Sigmoid colon (tissue), 7 donors: ENCODE data around the gene PTH1R. TPM values are rescaled to one million over a fixed set of nuclear protein-coding genes. Genes with fewer than 3 reads are reported as not detected.
A peak's percentile ranks its signal among the peaks of the same experiment; 100 is the strongest.

Experiments used
- DNase-seq: peaks from one replicate; pipeline ENCODE4 v3.0.0-alpha.2; 2019
- H3K27ac ChIP-seq, 4 donors: fragments of 200-600 bp; sonication (generic); one replicate each; pipeline ENCODE4 v1.5.1; 2016 to 2019; ENCODE audit warnings: mild to moderate bottlenecking in 1 of 4
- H3K27me3 ChIP-seq, 3 donors: fragments of 200-600 bp; sonication (generic); one replicate each; pipeline ENCODE4 v1.5.1; 2019; ENCODE audit warnings: mild to moderate bottlenecking in 1 of 3
- H3K36me3 ChIP-seq, 4 donors: fragments of 200-600 bp; sonication (generic); one replicate each; pipeline ENCODE4 v1.5.1; 2016 to 2019
- H3K4me1 ChIP-seq, 4 donors: fragments of 200-600 bp; sonication (generic); one replicate each; pipeline ENCODE4 v1.5.1; 2017 to 2019
- H3K4me3 ChIP-seq, 4 donors: fragments of 200-600 bp; sonication (generic); one replicate each; pipeline ENCODE4 v1.5.1; 2017 to 2019; ENCODE audit warnings: mild to moderate bottlenecking in 2 of 4, moderate library complexity in 1 of 4
- H3K9me3 ChIP-seq, 4 donors: fragments of 200-600 bp in 3 of 4; sonication (generic) in 3 of 4; one replicate each; pipeline versions ENCODE4 v1.5.1 to v1.6.1; 2013 to 2019
- CTCF ChIP-seq, 4 experiments: fragments of 450-650 bp in 3 of 4; fragments of 200-600 bp in 1 of 4; IDR thresholded peaks; one replicate each; pipeline ENCODE4 v1.5.1; 2016 to 2019; ENCODE audit warnings: antibody characterized with exemption in 4 of 4, mild to moderate bottlenecking in 3 of 4, moderate library complexity in 2 of 4
- EP300 ChIP-seq, 4 donors: sonication (generic); formaldehyde crosslinking; IDR thresholded peaks; one replicate each; pipeline ENCODE4 v1.6.1; 2017; ENCODE audit warnings: antibody characterized with exemption in 4 of 4
- POLR2A ChIP-seq, 2 donors: fragments of 450-650 bp; IDR thresholded peaks; one replicate each; pipeline ENCODE4 v1.6.1; 2016; ENCODE audit warnings: antibody characterized with exemption in 2 of 2, mild to moderate bottlenecking in 2 of 2, moderate library complexity in 2 of 2
- POLR2AphosphoS5 ChIP-seq, 4 donors: sonication (generic); formaldehyde crosslinking; IDR thresholded peaks; one replicate each; pipeline ENCODE4 v1.6.1; 2017; ENCODE audit warnings: antibody characterized with exemption in 4 of 4
- WGBS, 2 donors: extraction: QIAGEN DNeasy Blood & Tissue Kit; methylation state at CpG; one replicate each; pipeline ENCODE4 v1.1.7; 2013; 5-methylcytosine and 5-hydroxymethylcytosine counted together
- intact Hi-C: fragments of 100-400 bp; cut with DNase I; formaldehyde crosslinking; loops from one replicate; pipeline ENCODE4 v1.15.1; 2023
- polyA plus RNA-seq, 3 donors: library from polyadenylated mRNA; stranded (reverse); fragments of 200-250 nt; gene quantifications; one replicate each; pipeline ENCODE4 v1.2.3, GENCODE V29; 2013
- total RNA-seq, 4 donors: library from RNA; depleted of rRNA; stranded (reverse); fragments of >200 nt; gene quantifications; one replicate each; pipeline ENCODE4 v1.1.0, GENCODE V29; 2016
- donor health status: healthy with polysubstance abuse.
- donor health status: Bipolar disorder and iron deficiency.
- donor health status: healthy.

PTH1R gene
- total and polyA plus RNA-seq, 7 donors: 1.2 to 9.0 (median 4.6) TPM

DNA sequence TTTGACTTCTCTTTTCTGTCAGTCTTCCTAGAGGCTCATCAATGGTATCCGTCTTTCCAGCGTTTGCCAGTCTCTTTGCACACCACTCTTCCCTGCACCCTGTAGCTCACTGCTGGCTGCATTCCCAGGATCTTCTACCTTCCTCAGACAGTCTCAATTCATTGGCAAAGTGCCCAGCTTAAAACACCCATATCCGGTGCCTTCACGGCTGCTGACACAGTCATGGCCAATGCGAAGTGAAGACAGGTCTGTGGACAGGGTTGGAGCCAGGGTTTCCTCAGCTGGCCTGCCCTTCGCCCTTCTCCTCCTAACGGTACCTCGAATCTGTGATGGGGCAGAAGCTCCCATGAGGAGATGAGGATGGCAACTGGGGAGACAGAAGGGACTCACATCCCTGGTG lies 36.1 kb downstream of the PTH1R start:
- Histone ChIP-seq H3K4me1 (peaks cover 0 to 24% (median 19%) of the 10 kb centered on the region in 4 donors), H3K27me3 (no peaks in the 10 kb centered on the region), H3K36me3 (peaks cover 0 to 24% (median 8%) of the 10 kb centered on the region in 4 donors), H3K27ac (no peak overlapping the region), H3K9me3 (no peaks in the 10 kb centered on the region), H3K4me3 (no peak overlapping the region)
- DNase-seq: peak; percentile 71
- no peak for TF ChIP-seq POLR2A (IDR thresholded peaks at IDR 0.05)
- TF ChIP-seq POLR2AphosphoS5 (IDR thresholded peaks at IDR 0.05): no peak
- no peak for TF ChIP-seq EP300 (IDR thresholded peaks at IDR 0.05)
- no peak for TF ChIP-seq CTCF (IDR thresholded peaks at IDR 0.05)
- WGBS, 2 donors: 14 to 64% methylated on average over 8 of the region's 8 CpGs
- intact Hi-C loops: loop anchor here (10.0 kb wide), 1 partner anchor 411 kb away; no protein-coding TSS in a partner anchor

DNA sequence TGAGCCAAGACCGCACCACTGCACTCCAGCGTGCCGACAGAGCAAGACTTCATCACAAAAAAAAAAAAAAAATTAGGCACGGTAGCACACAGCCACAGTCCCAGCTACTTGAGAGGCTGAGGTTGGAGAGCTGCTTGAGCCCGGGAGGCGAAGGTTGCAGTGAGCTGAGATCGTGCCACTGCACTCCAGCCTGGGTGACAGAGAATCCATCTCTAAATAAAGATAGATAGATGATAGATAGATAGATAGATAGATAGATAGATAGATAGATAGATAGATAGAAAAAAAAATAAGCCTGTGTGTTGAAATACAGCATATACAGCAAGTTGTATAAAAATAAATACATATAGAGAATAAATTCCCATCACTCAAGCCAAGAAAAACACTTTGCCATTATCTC lies 37.3 kb downstream of the PTH1R start:
- no peak for DNase-seq
- no peak for TF ChIP-seq POLR2AphosphoS5 (IDR thresholded peaks at IDR 0.05)
- no peak for TF ChIP-seq EP300 (IDR thresholded peaks at IDR 0.05)
- no peak for TF ChIP-seq CTCF (IDR thresholded peaks at IDR 0.05)
- TF ChIP-seq POLR2A (IDR thresholded peaks at IDR 0.05): no peak
- Histone ChIP-seq H3K27ac (no peak overlapping the region), H3K4me3 (no peak overlapping the region), H3K4me1 (peaks cover 0 to 12% (median 11%) of the 10 kb centered on the region in 4 donors), H3K36me3 (peaks cover 0 to 36% (median 18%) of the 10 kb centered on the region in 4 donors), H3K9me3 (no peaks in the 10 kb centered on the region), H3K27me3 (no peaks in the 10 kb centered on the region)
- 94 to 95% methylated on average over 7 of the region's 7 CpGs for WGBS, 2 donors
- intact Hi-C loops: loop anchor here (10.0 kb wide), 1 partner anchor 410 kb away; no protein-coding TSS in a partner anchor

DNA sequence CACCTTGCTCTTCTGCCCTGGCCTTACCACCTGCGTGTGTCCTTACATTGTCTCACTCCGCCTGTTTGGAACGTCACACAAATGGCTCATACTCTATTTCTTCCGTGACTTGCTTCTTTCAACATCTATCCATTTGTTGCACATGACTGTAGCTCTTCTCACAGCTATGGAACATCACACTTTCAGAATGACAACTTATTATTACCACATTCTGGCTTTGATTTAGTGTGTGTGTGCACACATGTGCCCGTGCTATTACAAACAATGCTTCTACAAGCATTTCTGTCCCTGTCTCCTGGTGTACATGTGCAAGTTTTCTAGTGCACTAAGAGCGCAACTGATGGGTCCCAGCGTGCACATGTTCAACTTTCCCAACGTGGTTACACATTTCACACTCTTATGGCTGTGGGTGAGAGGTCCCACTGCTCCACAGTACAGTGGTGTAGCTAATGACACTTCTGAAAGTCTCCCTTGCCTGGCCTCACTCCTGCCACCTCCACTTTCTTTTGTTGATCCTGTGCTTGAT lies 37.8 kb downstream of the PTH1R start:
- intact Hi-C loops: loop anchor here (10.0 kb wide), 1 partner anchor 409 kb away; no protein-coding TSS in a partner anchor
- H3K27me3 ChIP-seq: no peaks in the 10 kb centered on the region
- no peak for DNase-seq

DNA sequence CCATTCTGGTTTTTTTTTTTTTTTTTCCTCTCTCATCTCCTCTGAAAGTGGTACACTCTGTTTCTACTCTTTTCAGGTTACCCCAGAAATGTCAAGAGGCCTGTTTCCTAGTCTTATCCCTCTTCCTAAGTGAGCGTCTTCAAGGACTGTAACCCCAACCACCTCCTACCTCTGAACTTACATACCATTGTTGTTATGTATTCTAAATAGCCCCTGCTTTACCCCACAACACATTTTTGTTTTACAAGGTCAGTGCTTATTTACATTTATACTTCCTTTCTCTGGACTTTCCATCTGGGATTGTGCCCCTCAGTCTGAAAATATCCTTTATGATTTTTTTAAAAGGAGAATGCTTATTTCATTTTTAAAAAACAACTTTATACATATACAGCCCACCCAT lies 38.8 kb downstream of the PTH1R start:
- Histone ChIP-seq H3K4me1 (peaks cover 0 to 12% (median 10%) of the 10 kb centered on the region in 4 donors), H3K27me3 (no peaks in the 10 kb centered on the region), H3K4me3 (no peak overlapping the region), H3K9me3 (no peaks in the 10 kb centered on the region), H3K36me3 (peaks cover 3 to 51% (median 31%) of the 10 kb centered on the region in 4 donors), H3K27ac (no peak overlapping the region)
- intact Hi-C loops: loop anchor here (10.0 kb wide), 1 partner anchor 409 kb away; no protein-coding TSS in a partner anchor
- WGBS, 2 donors: 77 to 92% methylated on average over 1 of the region's 1 CpG
- no peak for TF ChIP-seq POLR2AphosphoS5 (IDR thresholded peaks at IDR 0.05)
- TF ChIP-seq POLR2A (IDR thresholded peaks at IDR 0.05): no peak
- TF ChIP-seq EP300 (IDR thresholded peaks at IDR 0.05): no peak
- TF ChIP-seq CTCF (IDR thresholded peaks at IDR 0.05): no peak
- no peak for DNase-seq

More for the DNA sequence above, 37.8 kb downstream of the PTH1R start:
- TF ChIP-seq POLR2AphosphoS5 (IDR thresholded peaks at IDR 0.05) (no peak), CTCF (IDR thresholded peaks at IDR 0.05) (no peak), POLR2A (IDR thresholded peaks at IDR 0.05) (no peak), EP300 (IDR thresholded peaks at IDR 0.05) (no peak)
- 76 to 84% methylated on average over 8 of the region's 8 CpGs for WGBS, 2 donors
- Histone ChIP-seq H3K27ac (no peak overlapping the region), H3K9me3 (no peaks in the 10 kb centered on the region), H3K4me3 (no peak overlapping the region), H3K4me1 (peaks cover 0 to 12% (median 10%) of the 10 kb centered on the region in 4 donors), H3K36me3 (peaks cover 0 to 41% (median 22%) of the 10 kb centered on the region in 4 donors)
